Parathyroid adenoma (tissue), 2 donors: ENCODE data around the gene MKNK2.
"Not testable (repeated sequence)": the region's sequence is repeated elsewhere in the genome, so short reads cannot be mapped to it uniquely, and the experiment has no call there.

Experiments used
- H2AFZ ChIP-seq: fragments of 300-600 bp; sonication (generic); one replicate; pipeline ENCODE4 v1.7.0; 2017; ENCODE audit warnings: antibody characterized with exemption, mild to moderate bottlenecking
- H3K27ac ChIP-seq: fragments of 300-600 bp; sonication (generic); one replicate; pipeline ENCODE4 v1.7.0; 2017
- H3K27me3 ChIP-seq: fragments of 300-600 bp; sonication (generic); one replicate; pipeline ENCODE4 v1.7.0; 2017; ENCODE audit warnings: low read length; ENCODE audit not compliant: control insufficient read depth, insufficient read depth
- H3K36me3 ChIP-seq: fragments of 300-600 bp; sonication (generic); one replicate; pipeline ENCODE4 v1.7.0; 2017; ENCODE audit warnings: low read length; ENCODE audit not compliant: control insufficient read depth, insufficient read depth
- H3K4me1 ChIP-seq: fragments of 300-600 bp; sonication (generic); one replicate; pipeline ENCODE4 v1.7.0; 2017; ENCODE audit warnings: control low read depth
- H3K4me2 ChIP-seq: fragments of 300-600 bp; sonication (generic); one replicate; pipeline ENCODE4 v1.7.0; 2017; ENCODE audit warnings: low read length
- H3K4me3 ChIP-seq: fragments of 300-600 bp; sonication (generic); one replicate; pipeline ENCODE4 v1.7.0; 2017; ENCODE audit warnings: low read depth, low read length
- H3K79me2 ChIP-seq: fragments of 300-600 bp; sonication (generic); one replicate; pipeline ENCODE4 v1.7.0; 2017; ENCODE audit warnings: control low read depth
- H3K9ac ChIP-seq: fragments of 300-600 bp; sonication (generic); one replicate; pipeline ENCODE4 v1.7.0; 2017; ENCODE audit warnings: mild to moderate bottlenecking
- H3K9me3 ChIP-seq: fragments of 300-600 bp; sonication (generic); one replicate; pipeline ENCODE4 v1.7.0; 2017; ENCODE audit warnings: low read length; ENCODE audit not compliant: control insufficient read depth
- TF ChIP-seq, protein P1 (sequence below): fragments of 300-600 bp; sonication (generic); IDR thresholded peaks from one replicate; pipeline ENCODE4 v1.7.0; 2017; ENCODE audit warnings: antibody characterized with exemption, mild to moderate bottlenecking
- donor health status: primary hyperparathyroidism.

MKNK2 gene

GRCh38 chr19:1990230-1991017 is 60.6 kb downstream of the MKNK2 start:
- H3K4me2 ChIP-seq = no peak overlapping the region
- H3K27ac ChIP-seq = no peak overlapping the region
- H2AFZ ChIP-seq = no peak overlapping the region
- no peaks in the 10 kb centered on the region for H3K4me1 ChIP-seq
- no peaks in the 10 kb centered on the region for H3K79me2 ChIP-seq
- no peaks in the 10 kb centered on the region for H3K9me3 ChIP-seq
- H3K27me3 ChIP-seq = no peaks in the 10 kb centered on the region
- no peak overlapping the region for H3K9ac ChIP-seq
- no peak overlapping the region for H3K4me3 ChIP-seq
- no peaks in the 10 kb centered on the region for H3K36me3 ChIP-seq
- TF ChIP-seq, protein P1, sequence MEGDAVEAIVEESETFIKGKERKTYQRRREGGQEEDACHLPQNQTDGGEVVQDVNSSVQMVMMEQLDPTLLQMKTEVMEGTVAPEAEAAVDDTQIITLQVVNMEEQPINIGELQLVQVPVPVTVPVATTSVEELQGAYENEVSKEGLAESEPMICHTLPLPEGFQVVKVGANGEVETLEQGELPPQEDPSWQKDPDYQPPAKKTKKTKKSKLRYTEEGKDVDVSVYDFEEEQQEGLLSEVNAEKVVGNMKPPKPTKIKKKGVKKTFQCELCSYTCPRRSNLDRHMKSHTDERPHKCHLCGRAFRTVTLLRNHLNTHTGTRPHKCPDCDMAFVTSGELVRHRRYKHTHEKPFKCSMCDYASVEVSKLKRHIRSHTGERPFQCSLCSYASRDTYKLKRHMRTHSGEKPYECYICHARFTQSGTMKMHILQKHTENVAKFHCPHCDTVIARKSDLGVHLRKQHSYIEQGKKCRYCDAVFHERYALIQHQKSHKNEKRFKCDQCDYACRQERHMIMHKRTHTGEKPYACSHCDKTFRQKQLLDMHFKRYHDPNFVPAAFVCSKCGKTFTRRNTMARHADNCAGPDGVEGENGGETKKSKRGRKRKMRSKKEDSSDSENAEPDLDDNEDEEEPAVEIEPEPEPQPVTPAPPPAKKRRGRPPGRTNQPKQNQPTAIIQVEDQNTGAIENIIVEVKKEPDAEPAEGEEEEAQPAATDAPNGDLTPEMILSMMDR = no peak

DNA sequence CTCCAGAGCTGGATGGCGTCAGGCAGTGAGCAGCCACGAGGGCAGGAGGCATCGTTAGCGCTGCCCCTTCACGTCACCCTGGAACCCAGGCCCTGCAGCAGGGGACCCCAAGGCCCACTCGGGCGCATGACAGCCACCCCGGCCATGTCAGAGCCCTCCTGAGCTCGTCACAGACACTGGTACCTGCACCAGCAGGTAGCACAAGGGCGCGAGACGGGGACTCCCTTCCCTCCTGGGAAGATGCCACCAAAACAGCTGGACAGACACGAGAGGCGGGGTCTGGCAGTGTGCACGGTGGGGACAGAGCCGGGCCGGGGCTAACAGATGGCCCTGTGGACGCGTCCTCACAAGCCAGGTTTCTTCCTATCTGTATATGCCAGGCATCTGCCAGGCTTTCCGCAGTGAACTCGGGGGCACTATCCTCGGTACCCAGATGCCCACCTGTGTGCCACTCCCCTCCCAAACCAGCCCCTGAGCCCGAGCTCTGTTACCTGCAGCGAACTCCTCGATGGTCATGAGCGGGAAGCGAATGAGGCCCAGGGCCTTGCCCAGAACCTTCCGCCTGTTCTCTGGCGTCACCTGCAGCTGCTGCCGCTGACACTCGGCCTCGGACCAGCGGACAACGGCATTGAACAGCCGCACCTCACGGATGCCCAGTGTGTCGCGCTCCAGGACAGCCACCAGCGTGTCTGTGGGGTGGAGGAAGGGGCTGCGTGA is 61.4 kb downstream of the MKNK2 start:
- Histone ChIP-seq H3K4me3 (no peak overlapping the region), H3K27me3 (no peaks in the 10 kb centered on the region), H3K9ac (no peak overlapping the region), H2AFZ (no peak overlapping the region), H3K27ac (no peak overlapping the region), H3K36me3 (no peaks in the 10 kb centered on the region), H3K4me1 (no peaks in the 10 kb centered on the region), H3K9me3 (no peaks in the 10 kb centered on the region), H3K4me2 (no peak overlapping the region), H3K79me2 (no peaks in the 10 kb centered on the region)
- TF ChIP-seq, protein P1 = no peak

GRCh38 chr19:1988464-1988863 is 62.6 kb downstream of the MKNK2 start:
- H3K9ac ChIP-seq, H3K4me1 ChIP-seq, H3K9me3 ChIP-seq, H3K79me2 ChIP-seq, H3K4me2 ChIP-seq, H2AFZ ChIP-seq, H3K4me3 ChIP-seq, H3K36me3 ChIP-seq, H3K27me3 ChIP-seq, H3K27ac ChIP-seq: not testable (repeated sequence)
